Measurements from ENCODE around the gene FAM200A. TPM values are rescaled to one million over a fixed set of nuclear protein-coding genes. Genes with fewer than 3 reads are reported as not detected.

Gene FAM200A
- total RNA-seq, 1 experiment from 2014 or later, result 6.1 TPM

GRCh38 chr7:99525713-99526440 lies 26.0 kb downstream of the FAM200A start:
- DNase-seq (ENCODE audit: unreplicated experiment), result peak; percentile 16
- Mint-ChIP-seq H3K4me3 (ENCODE audit: unreplicated experiment) (no peak overlapping the region), H3K4me1 (ENCODE audit: insufficient read depth, unreplicated experiment) (no peaks in the 10 kb centered on the region), H3K9me3 (ENCODE audit: unreplicated experiment) (peaks cover 16% of the 10 kb centered on the region), H3K27ac (ENCODE audit: low read depth, unreplicated experiment) (no peak overlapping the region), H3K27me3 (ENCODE audit: insufficient read depth, unreplicated experiment) (no peaks in the 10 kb centered on the region), H3K36me3 (ENCODE audit: insufficient read depth, unreplicated experiment) (peaks cover 86% of the 10 kb centered on the region)
- CTCF ChIA-PET, result interaction anchor here (0.6 to 2.4 kb wide), 19 partner anchors 11 to 668 kb away, joined by 3 to 12 read pairs (median 4); partner anchors contain the start of gene ZSCAN25
- intact Hi-C loops (cut with micrococcal nuclease), result loop anchor here (2.0 kb wide), 1 partner anchor 313 kb away; no protein-coding TSS in a partner anchor
- no TSS peak for BruUV-seq (replicated peaks)
- POLR2A ChIA-PET, result interaction anchor here (1.2 to 1.5 kb wide), 2 partner anchors 21 to 32 kb away, joined by 4 to 7 read pairs; partner anchors contain the start of genes ZKSCAN5 and ZNF655
- peak; percentile 20 for TF ChIP-seq CTCF (IDR thresholded peaks at IDR 0.05; ENCODE audit: unreplicated experiment)

GRCh38 chr7:99521399-99521798 lies 30.5 kb downstream of the FAM200A start:
- intact Hi-C loops (cut with micrococcal nuclease), result no loop called here
- DNase-seq (ENCODE audit: unreplicated experiment), result no peak
- Mint-ChIP-seq H3K36me3 (ENCODE audit: insufficient read depth, unreplicated experiment) (peaks cover 82% of the 10 kb centered on the region), H3K4me3 (ENCODE audit: unreplicated experiment) (no peak overlapping the region), H3K27me3 (ENCODE audit: insufficient read depth, unreplicated experiment) (no peaks in the 10 kb centered on the region), H3K9me3 (ENCODE audit: unreplicated experiment) (peaks cover 7% of the 10 kb centered on the region), H3K4me1 (ENCODE audit: insufficient read depth, unreplicated experiment) (no peaks in the 10 kb centered on the region), H3K27ac (ENCODE audit: low read depth, unreplicated experiment) (no peak overlapping the region)
- BruUV-seq (replicated peaks), result no TSS peak
- CTCF ChIA-PET, result interaction anchor here (0.7 to 1.5 kb wide), 4 partner anchors 18 to 398 kb away, joined by 3 to 7 read pairs (median 4); partner anchors contain the start of gene TRIM4
- TF ChIP-seq CTCF (IDR thresholded peaks at IDR 0.05; ENCODE audit: unreplicated experiment), result no peak
- POLR2A ChIA-PET, result interaction anchor here (0.6 to 1.5 kb wide), 5 partner anchors 16 to 311 kb away, joined by 3 to 4 read pairs (median 4); partner anchors contain the start of gene FAM200A

GRCh38 chr7:99514050-99514449 lies 37.9 kb downstream of the FAM200A start:
- CTCF ChIA-PET, result interaction anchor here (0.8 to 1.2 kb wide), 3 partner anchors 12 to 26 kb away, joined by 3 to 4 read pairs (median 3); no protein-coding TSS in a partner anchor
- intact Hi-C loops (cut with micrococcal nuclease), result no loop called here
- no peak for DNase-seq (ENCODE audit: unreplicated experiment)
- H3K27ac Mint-ChIP-seq (ENCODE audit: low read depth, unreplicated experiment), result no peak overlapping the region
- POLR2A ChIA-PET, result interaction anchor here (2.3 kb wide), 1 partner anchor 9 kb away, joined by 9 read pairs; the partner anchor contains the start of gene ZKSCAN5
- H3K9me3 Mint-ChIP-seq (ENCODE audit: unreplicated experiment), result no peaks in the 10 kb centered on the region
- H3K27me3 Mint-ChIP-seq (ENCODE audit: insufficient read depth, unreplicated experiment), result no peaks in the 10 kb centered on the region
- no peak overlapping the region for H3K4me3 Mint-ChIP-seq (ENCODE audit: unreplicated experiment)
- no TSS peak for BruUV-seq (replicated peaks)
- H3K36me3 Mint-ChIP-seq (ENCODE audit: insufficient read depth, unreplicated experiment), result peaks cover 72% of the 10 kb centered on the region
- no peaks in the 10 kb centered on the region for H3K4me1 Mint-ChIP-seq (ENCODE audit: insufficient read depth, unreplicated experiment)
- TF ChIP-seq CTCF (IDR thresholded peaks at IDR 0.05; ENCODE audit: unreplicated experiment), result no peak

GRCh38 chr7:99505324-99505662 lies 46.6 kb downstream of the FAM200A start:
- TF ChIP-seq CTCF (IDR thresholded peaks at IDR 0.05; ENCODE audit: unreplicated experiment), result no peak
- no peak for DNase-seq (ENCODE audit: unreplicated experiment)
- ChIA-PET POLR2A (interaction anchor here (0.5 to 3.4 kb wide), 24 partner anchors 10 to 595 kb away, joined by 3 to 39 read pairs (median 6); partner anchors contain the start of genes ATP5MF, BUD31, CPSF4 and FAM200A), CTCF (interaction anchor here (1.0 kb wide), 1 partner anchor 22 kb away, joined by 3 read pairs; no protein-coding TSS in a partner anchor)
- H3K4me3 Mint-ChIP-seq (ENCODE audit: unreplicated experiment), result peak overlapping the region; percentile 87
- H3K4me1 Mint-ChIP-seq (ENCODE audit: insufficient read depth, unreplicated experiment), result peaks cover 17% of the 10 kb centered on the region
- peak overlapping the region; percentile 83 for H3K27ac Mint-ChIP-seq (ENCODE audit: low read depth, unreplicated experiment)
- H3K36me3 Mint-ChIP-seq (ENCODE audit: insufficient read depth, unreplicated experiment), result peaks cover 19% of the 10 kb centered on the region
- intact Hi-C loops (cut with micrococcal nuclease), result loop anchor here (2.0 kb wide), 2 partner anchors 54 to 112 kb away; partner anchors contain the start of genes ZNF655 and ZSCAN25
- BruUV-seq (replicated peaks), result no TSS peak
- no peaks in the 10 kb centered on the region for H3K9me3 Mint-ChIP-seq (ENCODE audit: unreplicated experiment)
- no peaks in the 10 kb centered on the region for H3K27me3 Mint-ChIP-seq (ENCODE audit: insufficient read depth, unreplicated experiment)
